CD4-positive, alpha-beta T cell treated with Interleukin-17A for 4 hours (primary cell): ENCODE data around the gene TBX5.

ENCODE experiments used
- DNase-seq: peaks from one replicate; pipeline ENCODE4 v3.0.0-alpha.2; 2020; ENCODE audit warnings: mixed read lengths

TBX5 gene

DNA sequence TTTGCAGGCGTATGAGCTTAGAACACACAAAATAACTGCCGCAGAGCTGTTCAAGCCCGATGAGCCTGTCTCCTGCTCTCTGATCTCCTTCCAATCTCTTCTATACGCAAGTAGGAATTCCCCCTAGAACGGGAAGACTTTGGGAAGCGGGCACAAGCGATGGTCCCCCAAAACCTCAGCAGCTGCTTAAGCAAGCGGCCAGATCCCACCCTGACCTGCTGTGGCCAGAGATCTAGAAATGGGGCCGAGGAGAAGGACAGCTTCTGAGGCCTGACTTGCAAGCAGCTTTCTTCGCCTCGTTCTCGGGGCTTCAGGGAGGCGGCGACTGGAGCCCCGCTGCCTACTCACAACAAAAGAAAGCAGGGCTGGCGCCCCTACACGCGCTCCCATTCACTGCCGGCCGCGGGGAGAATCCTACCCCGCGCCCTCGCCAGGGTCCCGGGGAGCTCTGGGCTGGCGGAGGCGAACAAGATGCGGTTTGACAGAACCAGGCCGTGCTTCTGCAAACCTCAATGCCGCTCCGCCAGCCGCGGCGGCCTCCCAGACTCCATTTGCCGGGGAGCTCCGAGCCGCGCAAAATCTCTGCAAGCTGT, 922 bp downstream of the TBX5 start:
- DNase-seq, result no peak

DNA sequence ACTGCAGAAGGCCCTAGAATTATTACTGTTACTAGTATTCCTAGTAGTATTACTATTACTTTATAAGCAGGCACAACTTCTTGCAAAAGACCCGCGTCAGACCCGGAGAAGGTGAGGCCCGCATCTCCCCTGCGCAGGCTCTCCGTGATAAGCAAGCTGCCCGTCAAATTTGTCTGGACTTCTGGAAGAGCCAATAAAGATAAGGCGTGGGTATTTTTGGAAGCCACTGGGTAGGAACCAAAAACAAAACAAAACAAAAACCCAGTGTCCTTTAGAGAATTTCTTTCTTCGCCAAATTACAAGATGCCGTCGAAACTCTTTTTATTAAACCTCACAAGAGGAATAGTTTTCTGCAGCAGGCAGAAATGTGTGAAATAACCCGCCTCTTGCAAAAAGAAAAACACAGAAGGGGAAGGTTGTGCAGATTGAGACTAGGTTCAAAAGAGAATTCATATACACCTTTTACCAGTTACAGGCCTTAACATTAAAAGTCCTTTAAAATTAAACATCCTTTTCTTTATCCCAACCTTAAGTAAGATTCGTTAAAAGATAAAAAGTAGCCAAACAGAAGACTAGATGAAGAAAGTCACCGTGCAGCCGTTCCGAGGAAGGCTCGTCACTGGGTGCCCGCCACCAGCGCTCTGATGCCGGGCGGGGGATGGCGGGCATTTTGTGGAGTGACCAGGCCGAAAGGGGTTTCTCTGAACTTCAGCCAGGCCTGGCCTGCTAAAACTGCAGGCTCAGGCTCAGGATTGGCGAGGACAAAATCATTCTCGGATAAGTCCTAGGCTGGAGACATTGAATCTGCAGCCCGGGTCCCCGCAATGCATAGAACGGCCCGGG, 1.6 kb downstream of the TBX5 start:
- DNase-seq, result no peak

- no peak for DNase-seq
Measured at GRCh38 chr12:114403690-114404066, 2.3 kb downstream of the TBX5 start.

DNA sequence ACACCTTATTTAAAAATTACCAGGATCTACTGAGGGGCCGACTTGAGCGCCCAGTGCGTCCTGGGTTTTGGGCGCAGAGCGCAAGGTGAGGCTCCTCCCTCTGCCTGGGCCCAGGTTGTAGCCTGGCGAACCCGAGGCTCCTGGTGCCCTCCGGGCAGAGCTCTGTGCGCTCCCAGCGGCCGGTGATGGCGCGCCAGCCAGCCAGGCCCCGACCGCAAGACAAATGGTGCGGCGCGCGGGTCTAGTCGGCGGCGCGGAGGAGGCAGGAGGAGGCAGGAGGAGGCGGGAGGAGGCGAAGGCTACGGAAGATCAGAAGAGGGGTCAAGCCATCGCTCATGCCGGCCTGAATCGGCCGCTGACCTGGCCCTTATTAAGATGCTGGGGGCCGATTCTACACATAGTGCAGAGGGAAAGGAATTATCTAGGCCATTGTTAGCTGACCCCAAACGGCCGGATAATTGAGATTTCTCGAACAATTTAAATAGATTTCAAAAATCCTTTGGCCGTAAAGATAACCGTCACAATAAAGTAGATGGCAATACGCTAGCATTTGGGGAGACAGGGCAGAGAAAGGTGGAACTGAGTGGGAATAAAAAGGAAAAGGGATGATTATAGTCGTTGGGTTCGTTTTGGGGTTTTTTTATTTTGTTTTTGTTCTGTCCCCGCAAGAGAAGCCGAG, 2.8 kb downstream of the TBX5 start:
- no peak for DNase-seq

DNA sequence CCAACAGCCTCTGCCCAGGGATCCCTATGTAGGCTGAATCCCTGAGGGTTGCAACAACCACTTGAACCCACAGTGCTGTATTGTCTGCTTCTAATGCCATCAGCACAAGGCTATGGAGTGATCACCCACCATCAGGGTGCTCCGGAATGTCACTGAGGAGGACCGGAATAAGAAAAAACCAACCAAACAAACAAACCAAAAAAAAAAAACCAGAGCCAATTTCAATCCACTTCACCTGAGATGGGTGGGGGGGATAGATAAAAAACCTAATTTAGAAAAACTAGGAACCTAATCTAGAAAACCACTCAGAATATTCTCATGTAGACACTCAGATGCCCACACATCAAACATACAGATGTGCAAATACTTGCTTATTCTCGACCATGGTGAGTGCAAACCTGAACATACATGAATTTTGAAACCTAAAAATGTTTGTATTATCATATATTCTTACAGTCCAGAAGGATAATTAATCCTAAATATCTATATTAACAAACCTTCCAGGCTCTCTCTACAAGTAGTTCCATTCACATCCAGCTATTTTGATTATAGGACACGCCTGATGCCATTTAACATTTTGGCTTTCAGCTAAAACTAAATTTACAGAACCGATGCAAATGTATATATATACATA, 3.7 kb downstream of the TBX5 start:
- no peak for DNase-seq

- DNase-seq, result no peak
Measured at GRCh38 chr12:114401328-114402083, 4.4 kb downstream of the TBX5 start.

GRCh38 chr12:114400925-114401324, 5.0 kb downstream of the TBX5 start:
- DNase-seq, result no peak

DNA sequence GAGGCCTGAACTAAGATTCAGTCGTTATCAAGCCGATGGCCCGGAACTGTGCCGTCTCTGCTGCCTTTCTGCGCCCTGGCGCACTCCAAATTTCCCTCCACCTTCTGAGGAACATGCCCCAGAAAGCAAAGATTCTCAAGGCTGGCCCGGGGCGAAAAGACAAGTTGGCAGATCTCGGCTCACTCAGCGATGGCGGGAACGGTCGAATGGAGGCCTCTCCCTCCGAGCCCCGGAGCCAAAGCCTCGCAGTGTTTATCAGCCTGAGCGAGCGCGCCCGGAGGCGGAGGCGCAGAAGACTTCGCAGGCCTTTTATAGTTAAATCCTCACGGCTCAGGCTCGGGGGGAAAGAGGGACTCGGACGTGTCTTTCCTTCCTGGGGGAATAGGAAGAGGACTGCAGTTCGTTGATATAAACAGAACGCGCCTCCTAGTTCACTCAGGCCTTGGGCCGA, 5.6 kb downstream of the TBX5 start:
- no peak for DNase-seq

DNA sequence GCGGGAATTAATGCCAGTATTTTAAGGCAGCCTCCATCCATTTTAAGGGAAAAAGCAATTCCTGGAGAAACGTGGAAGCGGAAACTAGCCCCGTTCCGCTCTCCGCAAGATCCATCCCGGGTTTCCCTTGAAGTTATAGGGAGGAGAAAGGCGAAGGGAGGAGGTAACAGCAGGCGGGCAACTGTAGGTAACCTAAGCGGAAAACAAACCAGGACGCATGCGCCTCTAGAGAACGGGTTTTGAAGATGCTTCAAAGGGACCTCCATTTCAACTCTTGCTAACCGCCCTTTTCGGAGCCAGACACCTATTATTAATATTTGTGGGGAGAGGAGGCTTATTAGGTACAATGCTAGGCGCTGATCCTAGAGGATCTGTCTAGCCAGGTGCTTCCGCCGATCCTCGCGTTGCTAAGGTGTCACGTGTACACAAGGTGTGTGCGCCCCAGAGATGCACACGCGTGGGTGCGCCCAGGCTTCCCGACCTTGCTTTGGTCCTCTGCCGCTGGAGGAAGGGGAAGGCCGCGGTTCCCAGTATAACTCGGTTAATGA, 6.2 kb downstream of the TBX5 start:
- no peak for DNase-seq

DNA sequence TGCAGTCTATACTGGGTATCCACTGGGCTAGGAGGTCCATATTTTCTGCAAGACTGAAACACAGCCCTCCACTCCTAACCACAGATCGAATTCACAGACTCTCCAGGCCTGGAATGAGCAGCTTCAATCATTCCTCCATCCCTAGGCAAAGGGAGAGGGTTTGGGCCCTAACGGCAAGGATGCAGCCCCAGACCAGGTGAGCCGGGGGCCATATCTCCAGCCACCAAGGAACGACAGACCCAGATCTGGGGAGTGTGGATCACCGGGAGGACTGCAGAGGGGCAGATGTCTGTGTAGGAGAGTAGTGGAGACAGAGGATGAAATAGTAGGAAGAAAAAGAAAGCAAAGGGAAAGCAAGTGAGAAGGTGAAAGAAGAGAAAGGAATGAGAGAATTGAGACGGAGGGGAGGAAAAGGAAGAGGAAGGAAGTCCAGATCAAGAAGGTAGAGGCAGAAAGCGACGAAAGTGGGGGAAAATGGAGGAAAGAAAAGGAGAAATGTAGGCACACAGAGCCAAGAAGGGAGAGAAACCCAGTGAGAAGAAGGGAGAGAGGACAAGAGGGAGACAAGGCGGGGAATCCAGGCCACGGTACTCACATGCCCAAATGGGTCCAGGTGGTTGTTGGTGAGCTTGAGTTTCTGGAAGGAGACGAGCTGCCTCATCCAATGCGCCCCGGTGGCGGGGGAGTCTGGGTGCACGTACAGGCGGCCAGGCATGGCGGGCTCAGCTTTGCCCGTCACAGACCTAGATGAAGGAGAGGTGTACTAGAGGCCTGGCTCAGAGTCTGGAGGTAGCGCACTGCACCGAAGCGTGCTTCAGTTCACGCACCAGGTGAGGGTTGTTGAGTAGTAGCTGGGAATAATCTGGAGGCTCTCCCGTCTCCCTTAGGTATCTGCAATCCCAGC, 7.7 kb downstream of the TBX5 start:
- no peak for DNase-seq

DNA sequence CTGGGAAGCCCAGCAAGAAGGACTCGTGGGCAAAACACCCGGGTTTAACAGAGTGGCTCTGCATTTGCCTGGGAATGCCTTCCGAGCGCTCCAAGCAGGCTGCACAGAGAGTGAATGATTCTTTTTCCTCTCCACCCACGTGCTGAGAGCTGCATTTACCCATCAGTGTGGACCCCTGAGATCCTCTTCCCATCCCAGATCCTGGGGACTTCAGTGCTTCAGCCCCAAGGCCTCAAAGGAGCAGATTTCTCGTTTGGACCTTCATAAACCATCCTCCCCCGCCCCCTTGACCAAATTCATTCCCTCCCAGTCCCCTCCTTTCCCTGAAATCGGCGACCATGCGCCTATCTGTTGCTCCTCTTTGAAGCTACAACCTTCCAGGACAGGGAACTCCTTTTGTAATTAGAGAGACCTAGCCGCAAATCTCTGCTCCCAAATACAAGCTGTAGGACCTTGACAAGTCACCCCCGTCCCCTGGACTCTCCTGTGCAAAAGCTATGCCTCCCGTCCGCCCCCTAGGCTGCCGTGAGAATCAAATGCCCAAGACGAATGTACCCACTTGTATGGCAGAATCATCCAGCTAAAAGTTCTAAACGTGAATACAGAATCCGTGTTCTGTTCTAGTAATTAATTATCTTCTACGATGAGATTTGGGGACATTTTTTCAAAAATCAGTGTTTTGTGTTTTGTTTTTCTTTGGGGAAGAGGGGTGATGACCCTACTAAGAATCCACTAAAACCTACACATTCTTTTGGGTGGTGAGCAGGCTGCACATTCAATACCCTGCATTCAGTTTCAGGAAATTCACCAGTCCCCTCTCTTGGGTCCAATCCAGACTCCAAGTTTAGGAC, 8.8 kb downstream of the TBX5 start:
- DNase-seq, result no peak

DNA sequence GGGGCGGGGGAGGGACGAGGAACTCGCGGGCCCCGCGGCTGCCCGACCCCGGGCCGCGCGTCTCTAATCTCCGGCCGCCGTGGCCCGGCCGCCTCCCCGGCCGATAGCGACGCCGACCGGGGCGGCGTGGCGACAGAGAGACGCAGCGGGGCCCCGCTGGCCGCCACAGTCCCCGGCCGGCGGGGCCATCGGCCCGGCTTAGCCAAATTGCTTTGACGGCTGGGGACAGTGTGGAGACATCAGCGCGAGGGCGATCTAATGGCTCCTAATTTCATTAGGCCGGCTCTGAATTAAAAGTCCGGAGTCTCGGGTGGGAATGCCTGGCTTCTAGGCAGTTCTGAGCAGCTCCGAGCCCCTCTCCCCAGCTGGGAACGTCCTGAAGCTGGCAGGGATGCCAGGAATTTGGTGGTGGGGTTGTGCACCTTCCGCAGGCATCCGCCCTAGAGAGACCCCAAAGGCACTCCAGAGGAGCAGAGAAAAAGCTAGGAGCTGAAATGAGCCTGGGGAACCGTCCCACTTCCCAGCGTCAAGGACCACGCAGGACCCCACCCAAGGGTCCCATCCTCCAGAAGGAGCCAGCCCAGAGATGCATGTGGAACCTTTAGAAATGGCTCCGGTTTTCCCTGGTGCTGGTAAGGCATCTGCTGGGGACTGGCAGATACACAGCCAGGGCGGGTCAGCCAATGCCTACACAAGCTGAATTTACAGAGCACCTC, 9.6 kb downstream of the TBX5 start:
- no peak for DNase-seq

DNA sequence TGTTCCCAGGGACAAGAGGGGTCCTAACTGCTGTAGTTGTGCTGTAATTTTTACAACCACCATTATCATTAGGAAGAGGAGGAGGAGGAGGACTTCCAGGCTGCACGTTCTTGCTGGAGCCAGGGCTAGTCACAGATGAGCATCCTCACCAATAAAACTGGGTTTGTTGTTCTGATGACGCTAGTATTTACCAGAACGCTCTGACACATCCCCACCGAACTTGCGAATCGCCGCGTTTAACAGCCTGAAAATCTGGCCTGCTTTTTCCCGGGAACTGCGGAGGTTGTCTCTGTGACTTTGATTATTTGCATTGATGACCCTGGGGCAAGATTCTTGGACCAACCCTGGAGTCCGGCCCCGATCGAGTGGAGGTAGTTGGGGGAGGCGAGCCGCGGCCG, 10.2 kb downstream of the TBX5 start:
- DNase-seq, result no peak

DNA sequence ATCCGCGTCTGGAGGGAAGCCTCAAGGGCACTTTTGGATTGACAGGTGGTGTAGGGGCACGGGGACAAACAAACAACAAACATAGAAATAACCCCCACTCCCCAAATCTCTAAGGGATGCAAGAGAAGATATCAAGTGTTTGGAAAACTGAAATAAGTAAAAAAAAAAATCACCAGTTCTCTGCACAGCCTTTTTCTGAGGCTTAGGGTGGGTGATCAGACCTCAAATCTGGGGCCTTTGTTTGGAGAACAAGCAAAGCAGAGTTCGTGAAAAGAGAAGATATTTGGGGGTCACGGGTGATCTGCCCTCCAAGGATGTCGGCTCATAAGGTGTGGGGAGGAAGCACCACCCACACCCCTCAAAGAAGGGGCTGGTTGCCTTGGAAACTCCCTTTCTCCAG, 10.7 kb downstream of the TBX5 start:
- no peak for DNase-seq

DNA sequence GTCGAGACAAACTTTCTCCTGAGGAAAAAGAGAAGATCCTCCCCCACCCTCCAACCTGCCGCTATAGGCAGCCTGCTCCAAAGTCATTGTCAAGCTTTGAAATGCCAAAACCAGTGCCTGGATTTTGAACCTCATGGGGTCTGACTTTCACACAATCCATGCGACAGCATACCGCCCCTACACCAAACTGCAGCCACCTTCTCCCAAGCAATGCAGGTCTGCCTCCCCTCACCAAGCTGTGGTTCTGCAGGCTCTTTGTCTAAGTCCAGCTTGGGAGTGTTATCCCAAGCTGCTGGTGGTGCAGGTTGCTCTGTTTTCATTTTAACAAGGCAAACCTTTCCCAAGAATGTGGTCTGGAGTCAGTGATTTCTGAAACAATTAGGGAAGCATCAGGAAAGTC, 12.4 kb downstream of the TBX5 start:
- no peak for DNase-seq

- DNase-seq, result no peak
Measured at GRCh38 chr12:114392909-114393308, 13.0 kb downstream of the TBX5 start.

- DNase-seq, result no peak
Measured at GRCh38 chr12:114391088-114391487, 14.9 kb downstream of the TBX5 start.

GRCh38 chr12:114384739-114385138, 21.2 kb downstream of the TBX5 start:
- no peak for DNase-seq

DNA sequence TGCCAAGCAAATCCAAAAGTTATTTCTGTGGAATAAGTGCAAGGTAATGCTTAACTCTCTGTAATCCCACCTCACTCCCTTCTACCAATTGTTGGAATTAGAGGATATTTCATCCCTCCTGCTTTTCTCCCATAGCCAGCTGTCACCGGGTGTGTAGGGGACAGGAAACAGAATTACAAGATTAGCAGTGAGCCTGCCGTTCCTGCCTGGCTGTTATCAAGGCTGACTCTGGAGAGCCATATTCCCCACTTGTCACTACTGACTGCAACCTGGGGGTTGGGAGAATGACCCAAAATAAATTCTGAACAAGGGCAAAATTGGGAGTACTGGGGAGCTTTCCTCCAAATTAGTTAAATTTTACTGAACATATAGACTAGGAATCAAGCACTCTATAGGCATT, 24.8 kb downstream of the TBX5 start:
- no peak for DNase-seq

DNA sequence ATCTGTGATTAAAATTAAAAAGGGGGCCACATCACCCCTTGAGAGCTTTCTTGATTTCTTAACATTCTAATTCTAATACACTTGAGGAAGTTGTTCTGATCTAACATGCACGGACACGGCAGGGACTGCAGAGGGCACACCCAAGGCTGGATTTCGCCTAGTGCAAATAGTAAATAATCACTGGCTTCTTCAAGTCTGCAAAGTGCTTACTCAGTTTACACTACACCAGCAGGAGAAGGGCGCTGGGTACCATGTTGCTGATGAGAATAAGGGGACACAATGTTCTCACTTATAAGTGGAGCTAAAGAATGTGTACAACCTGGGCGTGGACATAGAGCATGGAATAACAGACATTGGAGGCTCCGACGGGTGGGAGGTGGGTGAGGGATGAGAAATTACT, 34.2 kb downstream of the TBX5 start:
- DNase-seq, result no peak
